GM12874 (cell line): Measurements from ENCODE around the gene ELP1.

Experiments
- TF ChIP-seq, protein P1 (sequence below): IDR thresholded peaks from 2 replicates; pipeline ENCODE4 v1.5.1; 2011; ENCODE audit warnings: low read depth, mild to moderate bottlenecking, control low read depth, low read length, moderate library complexity; ENCODE audit not compliant: insufficient read depth

Gene ELP1

DNA sequence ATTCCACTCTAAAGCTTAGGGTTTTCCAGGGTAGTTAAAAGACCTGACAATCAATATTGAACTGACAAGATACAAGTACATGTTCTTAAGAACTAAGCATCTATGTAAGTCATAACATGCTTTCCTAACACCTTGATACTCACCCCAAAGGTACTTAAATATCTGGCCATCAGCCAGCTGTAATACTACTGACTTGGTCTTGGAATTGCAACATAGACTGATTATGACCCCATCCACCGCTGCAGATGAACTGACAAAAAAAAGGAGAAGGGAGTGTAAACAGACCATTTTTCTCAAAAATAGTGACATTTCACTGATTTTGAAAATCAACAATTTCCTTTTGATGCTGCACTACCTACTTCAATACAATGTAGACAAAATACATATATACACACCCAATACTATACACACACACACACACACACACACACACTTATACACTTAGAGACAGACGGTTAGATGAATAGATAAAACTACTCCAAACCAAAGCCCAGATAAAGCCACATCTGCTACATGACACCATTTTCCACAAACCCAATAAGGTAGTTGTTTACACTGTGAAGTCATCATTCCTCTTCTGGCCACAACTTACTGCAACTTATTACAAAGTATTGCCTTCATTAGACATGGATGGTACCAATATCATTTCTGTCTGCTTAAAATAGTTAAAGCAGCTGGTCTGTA lies 30.4 kb downstream of the ELP1 start:
- TF ChIP-seq, protein P1, sequence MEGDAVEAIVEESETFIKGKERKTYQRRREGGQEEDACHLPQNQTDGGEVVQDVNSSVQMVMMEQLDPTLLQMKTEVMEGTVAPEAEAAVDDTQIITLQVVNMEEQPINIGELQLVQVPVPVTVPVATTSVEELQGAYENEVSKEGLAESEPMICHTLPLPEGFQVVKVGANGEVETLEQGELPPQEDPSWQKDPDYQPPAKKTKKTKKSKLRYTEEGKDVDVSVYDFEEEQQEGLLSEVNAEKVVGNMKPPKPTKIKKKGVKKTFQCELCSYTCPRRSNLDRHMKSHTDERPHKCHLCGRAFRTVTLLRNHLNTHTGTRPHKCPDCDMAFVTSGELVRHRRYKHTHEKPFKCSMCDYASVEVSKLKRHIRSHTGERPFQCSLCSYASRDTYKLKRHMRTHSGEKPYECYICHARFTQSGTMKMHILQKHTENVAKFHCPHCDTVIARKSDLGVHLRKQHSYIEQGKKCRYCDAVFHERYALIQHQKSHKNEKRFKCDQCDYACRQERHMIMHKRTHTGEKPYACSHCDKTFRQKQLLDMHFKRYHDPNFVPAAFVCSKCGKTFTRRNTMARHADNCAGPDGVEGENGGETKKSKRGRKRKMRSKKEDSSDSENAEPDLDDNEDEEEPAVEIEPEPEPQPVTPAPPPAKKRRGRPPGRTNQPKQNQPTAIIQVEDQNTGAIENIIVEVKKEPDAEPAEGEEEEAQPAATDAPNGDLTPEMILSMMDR: no peak

DNA sequence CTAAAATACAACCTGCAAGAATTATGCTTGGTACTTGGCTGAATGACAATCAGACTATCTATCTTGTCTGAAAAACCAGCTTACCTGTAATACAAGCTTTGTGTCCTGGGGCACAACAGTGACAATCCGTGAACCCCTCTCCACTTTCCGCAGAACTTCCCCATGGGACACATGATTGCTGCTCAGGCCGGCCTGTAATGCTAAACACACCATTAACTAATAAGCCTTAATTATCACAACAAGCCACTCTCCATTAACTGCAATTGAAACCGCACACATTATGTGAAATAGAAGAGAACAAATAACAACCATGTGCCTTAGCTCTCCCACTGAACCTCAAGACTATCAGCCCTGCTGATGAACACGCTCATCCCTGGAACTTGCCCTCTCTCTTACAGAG lies 33.7 kb downstream of the ELP1 start:
- TF ChIP-seq, protein P1: no peak

DNA sequence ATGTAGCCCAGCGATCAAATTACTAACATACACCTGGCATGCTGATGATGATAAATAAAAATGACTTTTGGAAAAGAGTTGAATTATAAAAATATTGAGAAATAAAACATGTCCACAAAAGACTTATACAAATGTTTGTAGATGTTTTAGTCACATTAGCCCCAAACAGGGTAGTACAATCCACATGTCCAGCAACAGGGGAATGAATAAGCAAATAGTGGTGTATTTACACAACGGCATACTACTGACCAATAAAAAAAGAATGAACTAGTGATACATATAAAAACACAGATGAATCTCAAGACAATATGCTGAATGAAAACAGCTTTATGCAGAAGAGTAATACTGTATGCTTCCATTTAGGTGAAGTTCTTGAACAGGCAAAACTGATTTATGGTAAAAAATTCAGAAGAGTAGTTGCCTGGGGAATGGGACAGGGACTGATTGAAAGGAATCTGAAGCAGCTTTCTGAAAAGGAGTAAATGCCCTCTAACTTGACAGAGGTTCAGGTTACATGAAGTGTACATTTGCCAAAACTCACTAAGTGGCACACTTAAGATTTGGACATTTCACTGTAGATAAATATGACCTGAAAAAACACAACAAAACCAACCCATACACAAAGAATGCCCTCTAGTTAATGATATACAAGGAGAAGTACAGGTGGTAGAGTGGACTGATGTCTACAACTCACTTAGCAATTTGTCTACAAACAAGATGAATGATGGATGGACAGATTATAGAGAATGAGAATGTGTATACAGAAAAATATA lies 36.4 kb downstream of the ELP1 start:
- TF ChIP-seq, protein P1: no peak

DNA sequence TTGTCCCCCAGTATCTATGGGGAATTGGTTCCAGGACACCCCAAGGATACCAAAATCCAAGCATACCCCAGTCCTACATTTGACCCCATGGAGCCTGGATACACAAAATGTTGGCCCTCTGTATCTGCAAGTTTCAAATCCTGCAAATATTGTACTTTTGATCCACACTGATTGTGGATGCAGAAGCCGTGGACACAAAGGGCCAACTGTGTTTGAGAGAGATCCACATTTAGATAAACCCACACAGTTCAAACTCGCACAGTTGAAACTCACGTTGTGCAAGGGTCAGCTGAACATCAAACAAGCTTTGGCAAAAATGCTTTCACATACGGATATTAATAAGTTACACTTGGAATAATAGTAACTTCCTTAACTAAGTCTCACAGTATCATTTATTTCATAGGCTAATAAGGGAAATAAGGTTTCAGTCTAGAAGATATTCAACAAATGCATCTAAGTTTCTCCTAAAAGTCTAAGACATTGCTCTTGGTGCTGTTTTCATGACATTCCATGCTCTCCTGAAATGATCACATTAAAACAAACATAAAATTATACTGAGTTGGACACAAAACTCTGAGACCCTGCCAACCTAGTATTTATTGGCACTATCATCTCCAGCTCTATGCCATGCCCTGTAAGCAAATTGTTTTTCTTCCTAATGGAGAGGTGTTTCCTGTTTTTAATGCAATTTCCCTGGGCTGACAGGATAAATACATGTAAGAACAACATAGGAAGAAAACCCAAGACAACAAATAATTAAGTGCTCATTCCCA lies 39.5 kb downstream of the ELP1 start:
- TF ChIP-seq, protein P1: no peak

DNA sequence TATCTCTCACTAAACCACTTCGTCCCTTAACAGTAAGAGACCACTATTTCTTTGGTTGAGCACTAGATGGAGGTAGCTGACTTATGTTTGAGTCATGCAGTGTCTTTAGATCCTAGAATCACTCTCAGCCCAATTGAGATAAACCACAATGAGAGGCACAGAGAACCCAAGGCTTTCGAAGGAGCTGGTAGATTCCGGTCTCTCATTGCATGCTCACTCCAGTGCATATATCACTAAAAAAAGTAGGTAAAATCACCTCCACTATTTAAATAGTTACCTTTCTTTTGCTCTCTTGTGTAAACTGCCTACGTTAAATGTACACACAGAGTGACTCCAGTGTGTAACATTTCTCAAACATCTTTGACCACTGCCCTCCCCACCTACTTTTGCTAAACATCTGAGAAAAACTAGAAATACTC lies 44.3 kb downstream of the ELP1 start:
- TF ChIP-seq, protein P1: no peak

DNA sequence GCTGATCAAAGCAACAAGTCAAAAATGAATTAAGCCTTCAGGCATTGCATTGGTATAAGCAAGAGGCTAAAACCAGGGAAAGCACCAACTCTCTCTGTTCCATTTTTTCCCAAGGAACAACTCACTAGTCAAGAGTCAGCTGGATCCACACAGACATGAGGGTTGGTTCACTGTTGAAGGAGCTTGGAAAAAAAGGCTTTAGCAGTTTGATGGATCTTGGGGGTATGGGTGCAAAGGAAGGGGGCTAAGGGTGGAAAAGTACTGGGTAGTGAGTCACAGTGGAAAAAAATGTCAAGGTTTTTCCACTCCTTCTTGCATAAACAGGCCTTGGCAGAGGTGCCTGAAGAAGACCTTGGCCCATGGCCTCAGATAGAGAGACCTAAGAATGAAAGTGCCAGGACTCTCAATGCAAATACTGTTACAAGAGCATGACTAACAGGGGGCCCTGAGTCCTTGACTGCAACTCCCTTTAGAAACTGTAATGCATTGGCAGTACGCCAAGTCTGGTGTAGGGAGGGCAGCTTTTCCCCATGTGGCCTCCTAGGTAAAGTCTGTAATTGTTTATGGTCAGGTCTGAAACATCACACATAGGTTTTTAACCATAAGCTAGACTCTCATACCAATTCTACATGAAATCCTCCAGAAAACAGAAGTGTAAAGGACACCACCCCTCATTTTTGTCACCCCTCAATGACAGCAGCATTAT lies 48.1 kb downstream of the ELP1 start:
- TF ChIP-seq, protein P1: no peak
